PC-9 (cell line): ENCODE measurements around the gene ANTXR2.

ENCODE experiments used
- EZH2 ChIP-seq: fragments of 200-600 bp; sonication (generic); IDR thresholded peaks from 2 replicates; pipeline ENCODE4 v1.8.0; 2017; ENCODE audit warnings: antibody characterized with exemption, low read depth
- TF ChIP-seq, protein P1 (sequence below): fragments of 200-600 bp; sonication (generic); conservative IDR thresholded peaks from 2 replicates; pipeline ENCODE4 v1.6.1; 2017; ENCODE audit warnings: mixed run types, antibody characterized with exemption, mild to moderate bottlenecking, moderate library complexity

DNA sequence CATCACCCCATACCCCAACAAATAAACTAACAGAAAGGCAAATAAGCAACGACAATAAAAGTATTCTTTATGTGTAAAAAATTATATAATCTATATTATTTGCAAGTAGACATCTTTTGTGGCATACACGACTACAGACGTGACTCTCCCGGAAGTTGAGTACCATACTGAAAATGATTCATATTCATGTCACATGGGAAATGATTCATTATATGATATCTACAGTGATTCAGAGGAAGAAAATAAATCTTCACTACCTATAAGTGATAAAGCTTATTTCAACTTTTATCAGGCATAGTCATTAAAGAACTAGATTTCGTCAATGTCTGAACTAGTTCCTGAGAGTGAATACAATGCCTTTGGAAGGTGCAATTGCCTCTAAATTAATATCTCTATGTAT, 4.6 kb upstream of the ANTXR2 start:
- TF ChIP-seq, protein P1, sequence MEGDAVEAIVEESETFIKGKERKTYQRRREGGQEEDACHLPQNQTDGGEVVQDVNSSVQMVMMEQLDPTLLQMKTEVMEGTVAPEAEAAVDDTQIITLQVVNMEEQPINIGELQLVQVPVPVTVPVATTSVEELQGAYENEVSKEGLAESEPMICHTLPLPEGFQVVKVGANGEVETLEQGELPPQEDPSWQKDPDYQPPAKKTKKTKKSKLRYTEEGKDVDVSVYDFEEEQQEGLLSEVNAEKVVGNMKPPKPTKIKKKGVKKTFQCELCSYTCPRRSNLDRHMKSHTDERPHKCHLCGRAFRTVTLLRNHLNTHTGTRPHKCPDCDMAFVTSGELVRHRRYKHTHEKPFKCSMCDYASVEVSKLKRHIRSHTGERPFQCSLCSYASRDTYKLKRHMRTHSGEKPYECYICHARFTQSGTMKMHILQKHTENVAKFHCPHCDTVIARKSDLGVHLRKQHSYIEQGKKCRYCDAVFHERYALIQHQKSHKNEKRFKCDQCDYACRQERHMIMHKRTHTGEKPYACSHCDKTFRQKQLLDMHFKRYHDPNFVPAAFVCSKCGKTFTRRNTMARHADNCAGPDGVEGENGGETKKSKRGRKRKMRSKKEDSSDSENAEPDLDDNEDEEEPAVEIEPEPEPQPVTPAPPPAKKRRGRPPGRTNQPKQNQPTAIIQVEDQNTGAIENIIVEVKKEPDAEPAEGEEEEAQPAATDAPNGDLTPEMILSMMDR, result no peak
- TF ChIP-seq EZH2, result no peak
